ENCODE results near the gene CAPZB.
A peak's percentile ranks its signal among the peaks of the same experiment; 100 is the strongest.

The CAPZB gene

DNA sequence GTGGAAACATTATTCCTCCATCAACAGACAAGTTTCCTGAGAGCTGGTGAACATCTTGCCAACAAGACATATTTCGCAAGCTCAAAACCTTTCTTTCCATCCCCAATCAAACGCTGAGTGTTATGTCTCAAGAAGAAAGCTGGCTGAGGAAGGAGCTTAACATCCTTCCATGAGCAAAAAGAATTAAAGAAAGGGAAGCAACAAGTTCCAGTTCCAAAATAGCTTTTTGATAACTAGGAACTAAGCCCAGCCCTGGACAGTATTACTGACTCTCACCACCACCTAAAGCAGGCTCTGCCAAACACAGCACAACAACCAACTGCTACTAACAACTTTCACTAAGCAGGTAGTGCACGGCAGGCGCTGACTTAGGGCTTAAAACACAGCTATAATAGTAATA is 50.2 kb downstream of the CAPZB start:
- peak overlapping the region; percentile 82 for H3K27ac ChIP-seq (ENCODE audit: low read length)
- peaks cover 52 to 86% of the 10 kb centered on the region in 2 donors for H3K4me1 ChIP-seq (ENCODE audit: control insufficient read depth in 1 of 2, insufficient read depth in 2 of 2, low read length in 2 of 2)
- no peaks in the 10 kb centered on the region for H3K36me3 ChIP-seq (ENCODE audit: control insufficient read depth in 1 of 2, insufficient read depth in 2 of 2, low read length in 2 of 2)
- H3K4me3 ChIP-seq (ENCODE audit: low read depth in 1 of 2, low read length in 2 of 2), result no peak overlapping the region
- H3K27me3 ChIP-seq (ENCODE audit: low read depth, low read length), result no peaks in the 10 kb centered on the region
- H3K9me3 ChIP-seq (ENCODE audit: control insufficient read depth in 1 of 2, low read length in 2 of 2), result no peaks in the 10 kb centered on the region

DNA sequence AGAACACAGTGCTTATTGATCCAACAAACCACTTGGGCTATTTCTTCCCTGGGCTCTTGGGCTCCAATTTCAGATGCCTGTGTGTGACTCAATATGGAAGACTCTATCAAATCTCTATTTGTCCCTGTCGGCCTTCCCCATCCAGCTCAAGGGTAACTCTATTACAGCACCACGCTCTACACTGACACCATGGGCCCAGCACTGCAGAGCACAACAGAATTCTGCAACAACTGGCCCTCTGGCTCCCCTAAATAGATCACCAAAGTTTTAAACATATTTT is 51.7 kb downstream of the CAPZB start:
- Histone ChIP-seq H3K4me1 (ENCODE audit: control insufficient read depth in 1 of 2, insufficient read depth in 2 of 2, low read length in 2 of 2) (peaks cover 53 to 85% of the 10 kb centered on the region in 2 donors), H3K9me3 (ENCODE audit: control insufficient read depth in 1 of 2, low read length in 2 of 2) (no peaks in the 10 kb centered on the region)

DNA sequence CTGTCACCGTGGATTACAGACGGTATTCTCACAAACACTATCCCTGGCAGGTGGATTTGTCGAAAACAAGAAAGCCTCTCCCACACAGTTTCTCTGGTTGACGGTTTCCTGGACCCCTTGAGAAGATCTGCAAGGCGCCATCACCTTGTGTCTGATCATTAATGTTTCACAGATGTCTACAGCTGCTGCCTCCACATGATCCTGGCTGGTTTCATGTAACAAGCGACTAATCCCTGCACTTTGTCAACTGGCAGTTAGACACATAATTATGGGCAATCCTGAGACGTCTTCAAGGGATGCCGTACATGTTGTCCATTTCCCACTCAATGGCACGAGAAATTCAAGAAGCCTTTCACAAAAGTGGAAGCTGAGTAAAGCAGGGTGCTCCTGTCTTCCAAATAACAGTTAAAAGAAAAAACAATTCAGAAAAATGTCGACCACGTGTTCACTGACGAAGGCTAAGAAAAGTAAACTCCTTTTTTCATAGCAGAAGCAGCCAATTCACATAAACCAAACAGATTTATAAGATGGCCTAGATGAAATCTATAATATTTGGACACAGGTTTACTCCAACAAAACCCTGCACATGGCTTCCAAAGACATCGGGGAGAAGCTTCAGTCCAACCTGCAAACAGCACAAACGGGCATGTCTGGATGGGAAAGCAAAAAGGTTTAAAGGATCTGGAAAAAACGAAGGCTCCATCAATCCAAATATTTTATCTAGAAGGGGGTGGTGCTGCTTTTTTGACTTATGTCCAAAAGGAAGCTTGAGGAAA is 52.2 kb downstream of the CAPZB start:
- no peak overlapping the region for H3K4me3 ChIP-seq (ENCODE audit: low read depth in 1 of 2, low read length in 2 of 2)
- H3K27ac ChIP-seq (ENCODE audit: low read length), result peak overlapping the region; percentile 48
- no peaks in the 10 kb centered on the region for H3K36me3 ChIP-seq (ENCODE audit: control insufficient read depth in 1 of 2, insufficient read depth in 2 of 2, low read length in 2 of 2)
- peaks cover 54 to 84% of the 10 kb centered on the region in 2 donors for H3K4me1 ChIP-seq (ENCODE audit: control insufficient read depth in 1 of 2, insufficient read depth in 2 of 2, low read length in 2 of 2)
- H3K9me3 ChIP-seq (ENCODE audit: control insufficient read depth in 1 of 2, low read length in 2 of 2), result no peaks in the 10 kb centered on the region
- H3K27me3 ChIP-seq (ENCODE audit: low read depth, low read length), result no peaks in the 10 kb centered on the region

More for the DNA sequence above, 51.7 kb downstream of the CAPZB start:
- Histone ChIP-seq H3K27me3 (ENCODE audit: low read depth, low read length) (no peaks in the 10 kb centered on the region), H3K4me3 (ENCODE audit: low read depth in 1 of 2, low read length in 2 of 2) (no peak overlapping the region), H3K27ac (ENCODE audit: low read length) (peak overlapping the region; percentile 48), H3K36me3 (ENCODE audit: control insufficient read depth in 1 of 2, insufficient read depth in 2 of 2, low read length in 2 of 2) (no peaks in the 10 kb centered on the region)

DNA sequence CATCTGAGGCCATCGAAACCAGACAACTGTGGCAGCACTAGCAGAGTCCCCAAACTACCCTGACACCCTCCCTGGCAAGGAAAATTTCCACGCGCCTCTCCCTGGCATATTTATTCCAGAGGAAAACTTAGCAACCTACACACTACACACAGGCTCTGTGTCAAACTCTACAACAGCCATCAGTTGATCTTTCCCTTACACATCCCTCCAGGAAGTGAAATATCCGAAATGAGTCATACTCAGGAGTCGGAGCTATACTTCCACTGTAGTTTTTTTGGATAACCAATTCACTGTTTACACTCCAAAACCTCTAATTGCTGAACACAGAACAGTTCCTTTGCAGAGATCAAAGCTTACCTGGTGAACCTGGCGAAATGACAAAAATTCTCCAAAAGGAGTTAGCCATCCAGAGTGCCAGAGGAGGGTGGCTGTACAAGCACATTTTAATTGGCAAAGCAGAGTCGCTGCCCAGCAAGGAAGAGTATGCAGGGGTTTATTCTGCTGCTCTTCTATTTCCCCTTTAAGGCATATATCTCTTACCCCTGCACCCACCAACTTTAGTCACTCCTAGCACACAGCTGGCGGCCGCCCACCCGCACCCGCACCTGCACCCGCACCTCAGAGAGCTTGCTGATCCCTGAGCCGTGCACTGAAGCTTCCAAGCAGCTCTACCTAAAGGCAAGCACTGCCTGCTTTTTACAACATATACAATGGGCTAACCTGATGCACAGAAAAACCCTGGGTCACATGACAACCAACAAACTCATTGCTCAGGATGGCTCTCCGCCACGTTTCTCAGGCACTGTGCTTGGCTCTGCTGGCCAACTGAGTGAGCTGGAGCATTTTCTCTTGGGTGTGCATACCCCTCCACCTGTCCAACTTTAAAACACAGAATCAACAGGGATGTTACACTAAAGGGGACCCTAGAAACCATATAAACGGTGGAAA is 54.9 kb downstream of the CAPZB start:
- H3K4me1 ChIP-seq (ENCODE audit: control insufficient read depth in 1 of 2, insufficient read depth in 2 of 2, low read length in 2 of 2), result peaks cover 49 to 85% of the 10 kb centered on the region in 2 donors
- H3K9me3 ChIP-seq (ENCODE audit: control insufficient read depth in 1 of 2, low read length in 2 of 2), result no peaks in the 10 kb centered on the region
- no peaks in the 10 kb centered on the region for H3K27me3 ChIP-seq (ENCODE audit: low read depth, low read length)

DNA sequence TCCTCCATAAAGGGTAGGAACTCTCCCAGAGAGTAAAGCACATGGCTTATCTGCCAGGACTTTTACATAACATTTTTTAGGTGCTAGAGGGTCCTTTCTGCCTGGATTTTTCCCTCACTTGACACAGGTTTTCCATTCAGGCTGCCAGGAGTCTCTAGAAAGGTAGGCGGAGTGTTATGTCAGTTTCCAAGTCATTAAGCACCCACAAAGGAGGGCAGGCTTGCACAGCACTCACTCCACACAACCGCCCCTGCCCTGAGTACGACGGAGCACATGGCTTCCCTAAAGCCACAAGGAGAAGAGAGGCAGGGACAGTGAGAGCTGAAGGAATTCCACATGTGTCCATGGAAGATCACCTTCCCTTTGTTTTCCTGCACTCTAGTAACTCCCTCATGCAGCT is 55.7 kb downstream of the CAPZB start:
- Histone ChIP-seq H3K27me3 (ENCODE audit: low read depth, low read length) (no peaks in the 10 kb centered on the region), H3K27ac (ENCODE audit: low read length) (peak overlapping the region; percentile 82), H3K36me3 (ENCODE audit: control insufficient read depth in 1 of 2, insufficient read depth in 2 of 2, low read length in 2 of 2) (no peaks in the 10 kb centered on the region), H3K4me3 (ENCODE audit: low read depth in 1 of 2, low read length in 2 of 2) (no peak overlapping the region), H3K9me3 (ENCODE audit: control insufficient read depth in 1 of 2, low read length in 2 of 2) (no peaks in the 10 kb centered on the region), H3K4me1 (ENCODE audit: control insufficient read depth in 1 of 2, insufficient read depth in 2 of 2, low read length in 2 of 2) (peaks cover 55 to 83% of the 10 kb centered on the region in 2 donors)

More for the DNA sequence above, 54.9 kb downstream of the CAPZB start:
- peak overlapping the region; percentile 82 for H3K27ac ChIP-seq (ENCODE audit: low read length)
- no peaks in the 10 kb centered on the region for H3K36me3 ChIP-seq (ENCODE audit: control insufficient read depth in 1 of 2, insufficient read depth in 2 of 2, low read length in 2 of 2)
- H3K4me3 ChIP-seq (ENCODE audit: low read depth in 1 of 2, low read length in 2 of 2), result no peak overlapping the region

DNA sequence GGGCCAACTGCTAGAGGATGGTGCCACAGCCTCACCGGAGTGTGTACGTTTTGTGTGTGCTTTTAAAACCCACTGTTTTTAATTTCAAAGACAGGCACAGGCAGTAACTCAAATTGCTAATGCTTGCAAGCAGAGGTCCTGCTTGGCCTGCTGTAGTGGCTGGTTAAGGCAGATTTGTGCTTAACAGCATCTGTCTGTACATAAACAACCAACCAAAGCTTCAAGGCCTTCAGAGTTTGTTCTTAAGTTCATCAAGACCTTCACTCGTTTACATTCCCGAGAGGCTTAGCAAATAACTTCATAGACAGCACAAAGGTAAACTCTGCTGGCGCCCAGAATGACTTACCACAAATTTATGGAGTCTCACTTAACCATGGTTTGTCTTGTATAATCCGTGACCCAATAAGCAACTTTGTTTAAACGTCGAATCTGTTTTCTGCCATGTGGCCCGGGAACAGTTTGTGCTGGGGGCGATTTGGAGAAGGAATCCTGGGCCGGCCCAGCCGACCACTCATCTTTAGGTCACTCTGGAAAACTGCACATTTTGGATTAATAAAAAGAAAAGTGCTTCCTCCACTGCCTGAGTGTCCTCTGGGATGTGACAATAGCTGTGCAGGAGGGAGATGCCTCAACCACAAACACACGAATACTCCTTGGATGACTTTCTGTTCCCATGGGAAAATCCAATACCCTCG is 58.1 kb downstream of the CAPZB start:
- Histone ChIP-seq H3K27me3 (ENCODE audit: low read depth, low read length) (no peaks in the 10 kb centered on the region), H3K27ac (ENCODE audit: low read length) (peak overlapping the region; percentile 78), H3K4me3 (ENCODE audit: low read depth in 1 of 2, low read length in 2 of 2) (peak overlapping the region in 1 of 2 donors; percentile 20), H3K9me3 (ENCODE audit: control insufficient read depth in 1 of 2, low read length in 2 of 2) (no peaks in the 10 kb centered on the region), H3K36me3 (ENCODE audit: control insufficient read depth in 1 of 2, insufficient read depth in 2 of 2, low read length in 2 of 2) (no peaks in the 10 kb centered on the region), H3K4me1 (ENCODE audit: control insufficient read depth in 1 of 2, insufficient read depth in 2 of 2, low read length in 2 of 2) (peaks cover 40 to 64% of the 10 kb centered on the region in 2 donors)

DNA sequence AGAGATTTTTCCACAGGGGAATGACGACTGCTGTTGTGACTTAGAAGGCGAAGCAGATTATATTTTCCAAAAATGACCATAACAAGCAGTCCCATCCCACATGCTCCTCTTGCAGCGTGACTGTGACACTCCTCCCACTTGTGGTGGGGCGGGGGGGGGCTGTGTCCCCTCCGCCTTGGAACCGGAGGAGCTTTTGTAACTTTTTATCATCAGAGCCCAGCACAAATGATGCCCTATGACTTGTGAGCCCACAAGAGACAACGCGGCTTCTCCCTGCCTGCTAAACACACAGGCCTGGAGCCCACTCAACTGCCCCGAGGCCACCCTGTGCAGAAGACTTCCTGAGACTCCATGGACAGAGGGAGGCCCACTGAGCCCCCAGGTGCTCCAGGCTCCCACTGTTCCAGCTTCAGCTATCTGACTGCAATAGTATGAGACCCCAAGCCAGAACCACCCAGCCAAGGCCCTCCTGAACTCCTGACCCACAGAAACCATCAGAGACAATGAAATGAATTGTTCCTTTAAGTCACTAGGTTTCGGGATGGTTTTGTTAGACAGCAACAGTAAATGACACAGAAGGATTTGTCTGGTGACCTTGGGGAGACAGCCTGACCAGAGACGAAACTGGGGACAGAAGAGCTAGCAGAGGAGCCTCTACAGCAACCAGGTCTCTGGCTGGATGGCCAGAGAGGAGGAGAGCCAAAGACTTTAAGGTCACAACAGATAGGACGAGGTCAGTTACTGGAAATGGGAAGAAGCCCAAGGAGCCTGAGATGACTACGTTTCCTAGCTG is 58.8 kb downstream of the CAPZB start:
- H3K36me3 ChIP-seq (ENCODE audit: control insufficient read depth in 1 of 2, insufficient read depth in 2 of 2, low read length in 2 of 2), result no peaks in the 10 kb centered on the region
- peak overlapping the region in 1 of 2 donors; percentile 20 for H3K4me3 ChIP-seq (ENCODE audit: low read depth in 1 of 2, low read length in 2 of 2)
- peak overlapping the region; percentile 78 for H3K27ac ChIP-seq (ENCODE audit: low read length)
- H3K4me1 ChIP-seq (ENCODE audit: control insufficient read depth in 1 of 2, insufficient read depth in 2 of 2, low read length in 2 of 2), result peaks cover 40 to 68% of the 10 kb centered on the region in 2 donors
- H3K9me3 ChIP-seq (ENCODE audit: control insufficient read depth in 1 of 2, low read length in 2 of 2), result no peaks in the 10 kb centered on the region
- H3K27me3 ChIP-seq (ENCODE audit: low read depth, low read length), result no peaks in the 10 kb centered on the region

DNA sequence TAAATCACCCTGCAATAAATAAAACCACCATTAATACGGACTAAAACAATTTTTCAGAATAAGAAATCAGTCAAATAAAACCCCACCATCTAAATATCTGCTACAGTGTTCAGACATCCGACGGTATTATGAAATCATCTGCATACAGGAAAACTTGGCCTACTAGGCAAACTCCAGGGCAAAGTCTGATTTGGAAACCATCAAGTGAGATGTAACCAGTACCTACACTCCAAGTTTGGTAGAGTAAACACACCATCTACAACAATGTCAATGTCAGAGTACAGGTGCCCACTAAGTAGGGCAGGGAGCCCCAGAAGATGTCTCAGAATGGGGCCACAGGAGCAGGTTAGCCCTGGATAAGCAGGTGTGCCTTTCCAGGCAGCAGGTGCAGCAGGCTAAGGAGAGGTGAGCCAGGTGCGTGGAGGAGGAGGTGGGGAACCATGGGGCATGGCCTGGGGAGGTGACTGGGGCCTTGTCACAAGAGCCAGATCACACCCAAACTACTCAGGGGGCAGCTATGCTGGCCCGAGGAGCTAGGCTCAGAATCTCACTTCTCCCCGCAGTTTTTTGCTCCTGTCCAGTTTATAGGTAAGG is 59.6 kb downstream of the CAPZB start:
- Histone ChIP-seq H3K4me3 (ENCODE audit: low read depth in 1 of 2, low read length in 2 of 2) (peak overlapping the region in 1 of 2 donors; percentile 20), H3K9me3 (ENCODE audit: control insufficient read depth in 1 of 2, low read length in 2 of 2) (no peaks in the 10 kb centered on the region), H3K36me3 (ENCODE audit: control insufficient read depth in 1 of 2, insufficient read depth in 2 of 2, low read length in 2 of 2) (no peaks in the 10 kb centered on the region), H3K27ac (ENCODE audit: low read length) (peak overlapping the region; percentile 78), H3K27me3 (ENCODE audit: low read depth, low read length) (no peaks in the 10 kb centered on the region), H3K4me1 (ENCODE audit: control insufficient read depth in 1 of 2, insufficient read depth in 2 of 2, low read length in 2 of 2) (peaks cover 44 to 66% of the 10 kb centered on the region in 2 donors)

DNA sequence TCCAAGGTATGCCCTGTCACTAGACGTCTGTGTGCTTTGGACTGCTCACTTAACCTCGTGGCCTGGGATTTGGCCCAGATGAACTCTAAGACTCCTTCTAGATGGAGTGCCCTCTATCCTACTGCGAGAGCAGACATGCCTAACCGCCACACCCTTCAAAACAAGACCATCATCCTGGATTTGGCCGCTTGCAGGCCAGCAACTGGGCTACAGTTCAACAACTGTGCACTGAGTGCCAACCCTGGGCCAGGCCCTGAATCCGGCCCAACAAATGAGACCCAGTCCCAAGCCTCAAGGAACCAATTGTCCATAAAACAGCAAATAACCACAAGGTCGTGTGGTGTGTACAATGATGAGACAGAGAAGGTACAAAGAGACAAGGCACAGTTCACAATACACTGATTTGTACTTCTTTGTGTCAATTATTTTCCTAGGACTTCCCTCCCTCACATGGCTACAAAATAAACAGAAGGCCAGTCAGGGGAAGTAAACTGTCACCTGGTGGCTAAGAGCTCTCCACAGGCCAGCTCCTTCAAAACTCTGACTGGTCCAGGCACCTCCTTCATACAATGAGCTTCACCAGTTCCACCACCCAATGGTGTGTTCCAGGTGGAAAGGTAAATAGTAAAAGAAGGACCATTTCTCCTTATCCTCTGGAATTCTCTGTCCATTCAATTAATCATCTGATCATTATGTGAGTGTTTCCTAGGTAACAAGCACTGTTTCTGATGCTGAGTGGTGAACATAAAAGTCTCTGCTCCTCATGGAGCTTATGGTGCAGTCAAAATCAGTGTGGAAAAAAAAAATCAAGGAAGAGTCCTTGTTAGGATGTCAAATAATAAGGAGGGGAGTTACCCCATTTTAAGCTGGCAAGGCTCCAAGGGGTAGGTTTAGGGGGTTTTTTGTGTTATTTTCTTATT is 60.4 kb downstream of the CAPZB start:
- no peaks in the 10 kb centered on the region for H3K27me3 ChIP-seq (ENCODE audit: low read depth, low read length)
- H3K27ac ChIP-seq (ENCODE audit: low read length), result peak overlapping the region; percentile 78
- no peaks in the 10 kb centered on the region for H3K36me3 ChIP-seq (ENCODE audit: control insufficient read depth in 1 of 2, insufficient read depth in 2 of 2, low read length in 2 of 2)
- no peak overlapping the region for H3K4me3 ChIP-seq (ENCODE audit: low read depth in 1 of 2, low read length in 2 of 2)
- H3K9me3 ChIP-seq (ENCODE audit: control insufficient read depth in 1 of 2, low read length in 2 of 2), result no peaks in the 10 kb centered on the region
- peaks cover 44 to 58% of the 10 kb centered on the region in 2 donors for H3K4me1 ChIP-seq (ENCODE audit: control insufficient read depth in 1 of 2, insufficient read depth in 2 of 2, low read length in 2 of 2)

All from muscle layer of duodenum (tissue), 2 donors.